CD4-positive, CD25-positive, alpha-beta regulatory T cell (primary cell): ENCODE results near the gene FDPS. TPM values are rescaled to one million over a fixed set of nuclear protein-coding genes. Genes with fewer than 3 reads are reported as not detected.

Source experiments
- ATAC-seq, 2 donors: fragments of 150-1000 bp; cut with Tn5 transposase; one replicate each; pipeline ENCODE4 v1.10.0; 2021; ENCODE audit warnings: low read depth in 2 of 2, moderate number of reproducible peaks in 2 of 2, moderate library complexity in 1 of 2
- DNase-seq, 3 donors: peaks; one replicate each; pipeline versions ENCODE4 v3.0.0 to v3.0.0-alpha.2; 2012 to 2022; ENCODE audit warnings: mixed read lengths in 1 of 3
- H3K27ac ChIP-seq: one replicate; pipeline ENCODE4 v1.7.0; 2013; ENCODE audit warnings: mild to moderate bottlenecking, low read length; ENCODE audit not compliant: insufficient read depth, poor library complexity, severe bottlenecking
- H3K27me3 ChIP-seq: one replicate; pipeline ENCODE4 v1.7.0; 2013; ENCODE audit warnings: low read length; ENCODE audit not compliant: control insufficient read depth, insufficient read depth
- H3K36me3 ChIP-seq: one replicate; pipeline ENCODE4 v1.7.0; 2013; ENCODE audit warnings: mild to moderate bottlenecking, low read length, moderate library complexity; ENCODE audit not compliant: control insufficient read depth, insufficient read depth
- H3K4me1 ChIP-seq: 2 replicates; pipeline ENCODE4 v1.7.0; 2013; ENCODE audit warnings: mild to moderate bottlenecking, low read length; ENCODE audit not compliant: insufficient read depth, control insufficient read depth, poor library complexity, severe bottlenecking
- H3K4me3 ChIP-seq: one replicate; pipeline ENCODE4 v1.7.0; 2013; ENCODE audit warnings: low read depth, mild to moderate bottlenecking, low read length, moderate library complexity
- H3K9me3 ChIP-seq, 2 experiments: 1 replicate in 1 of 2; 2 replicates in 1 of 2; pipeline ENCODE4 v1.7.0; 2013; ENCODE audit warnings: low read length in 2 of 2, mild to moderate bottlenecking in 1 of 2, moderate library complexity in 1 of 2; ENCODE audit not compliant: control insufficient read depth in 2 of 2
- H3K27ac Mint-ChIP-seq, 3 donors: one replicate each; pipeline ENCODE4 v1.8.0; 2020 to 2022; ENCODE audit warnings: mild to moderate bottlenecking in 3 of 3, mixed read lengths in 3 of 3, moderate library complexity in 2 of 3
- H3K27me3 Mint-ChIP-seq: one replicate; pipeline ENCODE4 v1.8.0; 2022; ENCODE audit warnings: mild to moderate bottlenecking, mixed read lengths
- H3K36me3 Mint-ChIP-seq: one replicate; pipeline ENCODE4 v1.8.0; 2020; ENCODE audit warnings: mixed read lengths
- H3K4me1 Mint-ChIP-seq, 4 donors: one replicate each; pipeline ENCODE4 v1.8.0; 2020 to 2022; ENCODE audit warnings: mixed read lengths in 4 of 4, mild to moderate bottlenecking in 1 of 4
- H3K4me3 Mint-ChIP-seq, 4 donors: one replicate each; pipeline ENCODE4 v1.8.0; 2020 to 2022; ENCODE audit warnings: mild to moderate bottlenecking in 4 of 4, mixed read lengths in 4 of 4, moderate library complexity in 3 of 4
- H3K9me3 Mint-ChIP-seq, 7 donors: one replicate each; pipeline ENCODE4 v1.8.0; 2020 to 2022; ENCODE audit warnings: mixed read lengths in 7 of 7, mild to moderate bottlenecking in 3 of 7, moderate library complexity in 2 of 7
- polyA plus RNA-seq, 4 donors: library from polyadenylated mRNA; unstranded; fragments of 300-500 nt; fragmentation: Illumina TruSeq; gene quantifications; one replicate each; pipeline ENCODE4 v1.2.3, GENCODE V29; 2021
- total RNA-seq: library from RNA; stranded (reverse); gene quantifications from one replicate; pipeline ENCODE4 v1.2.3, GENCODE V29; 2022

The FDPS gene
- total and polyA plus RNA-seq, 5 donors from 2014 or later: 67.9 to 159 (median 119) TPM

DNA sequence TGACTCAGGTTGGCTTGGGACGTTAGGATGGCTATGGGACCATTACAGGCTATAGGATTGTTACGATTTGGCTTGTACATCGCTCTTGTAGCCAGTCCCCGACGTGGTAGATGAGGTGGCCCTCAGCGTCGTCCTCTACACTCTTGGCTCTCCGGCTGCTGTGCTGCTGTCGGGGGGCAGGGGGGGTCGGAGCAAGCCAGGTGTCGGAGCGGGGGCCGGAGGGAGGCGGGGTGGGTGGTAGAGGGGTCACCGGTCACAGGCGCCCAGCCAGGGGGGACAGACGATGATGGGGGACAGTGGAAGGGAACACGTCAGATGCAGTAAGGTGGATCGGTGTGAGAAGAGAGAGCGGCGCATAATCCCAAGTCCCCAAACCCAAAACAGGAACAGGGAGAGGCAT is 40.0 kb upstream of the FDPS start:
- DNase-seq (no peak), ATAC-seq (no peak)
- peaks cover 12 to 29% (median 17%) of the 10 kb centered on the region in 4 donors for H3K4me1 Mint-ChIP-seq
- Histone ChIP-seq H3K27me3 (no peaks in the 10 kb centered on the region), H3K4me3 (no peak overlapping the region), H3K9me3 (no peaks in the 10 kb centered on the region), H3K36me3 (peaks cover 62% of the 10 kb centered on the region), H3K27ac (no peak overlapping the region), H3K4me1 (peaks cover 16% of the 10 kb centered on the region)
- no peaks in the 10 kb centered on the region for H3K27me3 Mint-ChIP-seq
- no peak overlapping the region for H3K4me3 Mint-ChIP-seq
- H3K27ac Mint-ChIP-seq: no peak overlapping the region
- H3K36me3 Mint-ChIP-seq: peaks cover 50% of the 10 kb centered on the region
- H3K9me3 Mint-ChIP-seq: no peaks in the 10 kb centered on the region

DNA sequence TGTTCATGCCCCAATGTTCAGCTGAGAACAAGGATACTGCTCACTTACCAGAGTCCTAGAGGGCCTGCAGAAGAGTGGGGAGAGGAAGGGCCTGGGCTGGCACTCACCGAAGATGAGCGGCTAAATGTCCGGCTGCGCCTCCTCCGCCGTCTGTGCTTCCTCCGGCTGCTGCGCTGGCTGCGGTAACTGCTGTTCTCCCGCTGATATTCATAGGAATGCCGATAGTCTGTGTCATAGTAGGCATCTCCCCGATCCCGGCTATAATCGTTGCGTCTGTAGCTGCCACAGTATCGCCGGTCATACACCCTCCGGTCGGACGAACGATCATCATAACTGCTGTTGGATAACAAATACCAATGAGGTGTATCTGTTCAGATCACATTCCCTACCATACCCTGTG is 39.3 kb upstream of the FDPS start:
- H3K4me3 Mint-ChIP-seq: peak overlapping the region in 2 of 4 donors; percentile 24 to 74
- Histone ChIP-seq H3K27ac (no peak overlapping the region), H3K36me3 (peaks cover 57% of the 10 kb centered on the region), H3K27me3 (no peaks in the 10 kb centered on the region), H3K4me3 (no peak overlapping the region), H3K4me1 (peaks cover 20% of the 10 kb centered on the region), H3K9me3 (no peaks in the 10 kb centered on the region)
- DNase-seq: no peak
- peaks cover 46% of the 10 kb centered on the region for H3K36me3 Mint-ChIP-seq
- H3K9me3 Mint-ChIP-seq: no peaks in the 10 kb centered on the region
- peaks cover 12 to 32% (median 20%) of the 10 kb centered on the region in 4 donors for H3K4me1 Mint-ChIP-seq
- no peak for ATAC-seq
- no peaks in the 10 kb centered on the region for H3K27me3 Mint-ChIP-seq
- no peak overlapping the region for H3K27ac Mint-ChIP-seq

DNA sequence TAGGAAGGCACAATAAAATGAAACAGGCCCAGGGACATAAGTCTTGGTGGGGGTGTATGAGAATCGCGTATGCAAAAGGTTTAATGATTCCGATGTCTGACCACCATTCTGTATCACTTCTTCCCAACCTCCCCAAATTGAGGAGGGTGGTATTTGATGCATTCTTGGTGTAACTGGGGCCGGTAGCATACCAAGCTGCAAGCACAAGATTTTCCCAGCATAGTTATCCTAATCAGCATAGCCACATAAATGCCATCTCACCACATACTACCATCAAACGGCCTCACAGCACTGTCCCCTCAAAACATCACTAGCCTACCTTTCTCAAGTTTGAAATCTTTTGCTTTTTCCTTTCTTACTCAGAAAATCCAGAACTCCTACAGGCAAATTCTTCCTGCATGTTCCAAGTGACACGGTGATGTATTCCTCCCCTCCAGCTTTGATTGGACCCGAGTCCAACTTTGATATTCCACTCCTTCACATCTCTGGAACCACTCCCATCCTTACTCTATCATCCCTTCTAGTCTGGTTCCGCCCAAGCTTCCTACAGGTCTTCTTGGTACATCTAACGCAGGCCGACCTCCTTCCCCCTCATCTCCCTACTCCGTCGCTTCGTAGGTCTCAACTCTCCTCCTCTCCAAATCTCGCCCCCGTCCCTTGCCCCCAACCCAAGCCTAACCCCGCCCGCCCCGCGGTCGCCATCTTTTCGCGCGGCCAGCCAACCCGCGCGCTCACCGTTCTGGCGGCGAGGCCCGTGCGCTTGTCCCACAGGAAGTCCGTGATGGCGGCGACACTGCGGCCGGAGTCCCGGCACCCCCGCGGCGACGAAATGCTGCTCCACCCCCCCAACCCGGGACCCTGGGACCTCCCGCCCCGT is 36.0 kb upstream of the FDPS start:
- Mint-ChIP-seq H3K27ac (peak overlapping the region; percentile 94 to 98 (median 97)), H3K4me1 (peaks cover 21 to 46% (median 29%) of the 10 kb centered on the region in 4 donors), H3K36me3 (peaks cover 24% of the 10 kb centered on the region), H3K9me3 (no peaks in the 10 kb centered on the region), H3K4me3 (peak overlapping the region; percentile 93 to 99 (median 97)), H3K27me3 (no peaks in the 10 kb centered on the region)
- peak; percentile 14 to 15 for ATAC-seq
- no peak for DNase-seq
- Histone ChIP-seq H3K36me3 (peaks cover 28% of the 10 kb centered on the region), H3K4me1 (peaks cover 35% of the 10 kb centered on the region), H3K27ac (peak overlapping the region; percentile 93), H3K4me3 (peak overlapping the region; percentile 94), H3K9me3 (no peaks in the 10 kb centered on the region), H3K27me3 (no peaks in the 10 kb centered on the region)

DNA sequence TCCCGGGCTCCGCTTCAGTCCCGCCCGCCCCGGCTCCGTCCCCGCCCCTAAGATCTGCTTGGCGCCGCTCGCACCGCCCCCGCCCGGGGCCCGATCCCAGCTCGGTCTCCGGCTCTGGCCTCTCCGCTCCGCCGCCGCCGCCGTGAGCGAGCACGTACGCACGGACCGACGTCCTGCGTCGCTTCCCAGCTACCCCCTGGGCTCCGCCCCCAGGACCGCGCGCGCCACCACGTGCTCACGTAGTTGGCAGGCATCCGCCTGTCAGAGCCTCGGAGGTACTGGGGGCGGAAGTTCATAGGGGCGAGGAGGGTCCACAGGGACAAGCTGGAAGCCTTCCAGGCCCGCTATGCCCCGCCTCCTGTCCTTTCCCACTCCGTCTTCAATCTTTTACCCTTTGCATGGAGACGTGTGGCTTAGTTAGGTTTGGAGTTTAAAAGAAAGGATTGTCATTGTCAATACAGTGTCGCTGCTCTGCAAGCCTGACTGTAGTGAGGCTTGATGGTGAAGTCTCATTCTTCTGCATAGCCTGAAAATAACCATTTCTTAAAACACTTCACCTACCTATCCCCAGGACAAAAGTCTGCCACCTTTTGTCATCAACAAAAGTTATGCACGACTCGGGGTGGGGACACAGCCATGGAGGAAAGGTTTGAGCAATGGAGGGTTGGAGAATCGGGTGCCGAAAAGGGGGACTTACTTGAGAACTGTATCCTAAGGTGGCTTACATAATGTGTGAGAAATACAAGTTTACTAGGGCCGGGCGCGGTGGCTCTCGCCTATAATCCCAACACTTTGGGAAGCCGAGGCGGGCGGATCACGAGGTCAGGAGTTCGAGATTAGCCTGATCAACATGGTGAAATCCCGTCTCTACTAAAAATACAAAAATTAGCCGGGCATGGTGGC is 35.1 kb upstream of the FDPS start, which contains the start of gene CLK2:
TSS of gene CLK2 (minus strand) at position 162 of the 903 bp plus-strand sequence. CDS start 2,527 bp downstream, outside the sequence.
- Mint-ChIP-seq H3K4me3 (peak within 1 kb of the TSS; percentile 93 to 99 (median 97)), H3K9me3 (no peaks in the 10 kb centered on the region), H3K36me3 (peaks cover 17% of the 10 kb centered on the region), H3K27me3 (no peaks in the 10 kb centered on the region), H3K4me1 (peaks cover 21 to 54% (median 31%) of the 10 kb centered on the region in 4 donors), H3K27ac (peak within 1 kb of the TSS; percentile 94 to 98 (median 97))
- peak within 1 kb of the TSS; percentile 93 for H3K27ac ChIP-seq
- peaks cover 20% of the 10 kb centered on the region for H3K36me3 ChIP-seq
- DNase-seq: peak; percentile 92 to 98 (median 93)
- H3K27me3 ChIP-seq: no peaks in the 10 kb centered on the region
- H3K4me1 ChIP-seq: peaks cover 42% of the 10 kb centered on the region
- peak; percentile 92 for ATAC-seq
- peak within 1 kb of the TSS; percentile 94 for H3K4me3 ChIP-seq
- H3K9me3 ChIP-seq: no peaks in the 10 kb centered on the region

DNA sequence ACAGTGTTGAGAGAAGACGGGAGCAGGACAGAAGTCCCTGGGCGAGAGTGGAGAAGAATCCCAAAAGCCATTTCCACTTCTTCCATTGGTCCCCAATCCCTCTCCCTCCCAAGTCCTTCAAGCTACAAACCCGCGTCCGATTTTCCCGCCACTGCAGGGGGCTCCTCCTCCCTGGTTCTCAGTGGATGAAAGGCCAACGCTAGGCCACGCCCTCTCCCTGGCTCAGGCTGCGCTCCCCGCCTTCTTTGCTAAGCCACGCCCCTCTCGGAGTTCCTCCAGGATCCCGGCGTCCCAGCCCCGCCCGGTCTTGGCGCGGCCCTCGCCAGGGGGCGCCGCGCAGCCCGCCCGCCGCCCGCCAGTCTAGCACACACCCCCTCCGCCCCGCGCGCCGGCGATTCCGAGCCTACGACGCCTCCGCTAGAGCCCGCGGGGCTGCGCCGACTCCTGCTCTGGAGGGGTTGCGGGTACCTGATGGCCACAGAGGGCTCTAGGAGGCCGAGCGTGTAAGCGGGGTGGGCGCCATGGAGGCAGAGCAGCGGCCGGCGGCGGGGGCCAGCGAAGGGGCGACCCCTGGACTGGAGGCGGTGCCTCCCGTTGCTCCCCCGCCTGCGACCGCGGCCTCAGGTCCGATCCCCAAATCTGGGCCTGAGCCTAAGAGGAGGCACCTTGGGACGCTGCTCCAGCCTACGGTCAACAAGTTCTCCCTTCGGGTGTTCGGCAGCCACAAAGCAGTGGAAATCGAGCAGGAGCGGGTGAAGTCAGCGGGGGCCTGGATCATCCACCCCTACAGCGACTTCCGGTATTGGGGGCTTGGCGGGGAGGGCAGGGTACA is 31.4 kb upstream of the FDPS start, which contains the start of gene HCN3:
TSS of gene HCN3 (plus strand) at position 394 of the 832 bp plus-strand sequence. CDS start at position 522, 128 bp downstream.
- DNase-seq: peak; percentile 65 to 90 (median 88)
- peak; percentile 43 to 44 for ATAC-seq
- Mint-ChIP-seq H3K36me3 (no peaks in the 10 kb centered on the region), H3K9me3 (no peaks in the 10 kb centered on the region), H3K27ac (peak within 1 kb of the TSS; percentile 38 to 70 (median 65)), H3K4me1 (peaks cover 16 to 44% (median 24%) of the 10 kb centered on the region in 4 donors), H3K4me3 (peak within 1 kb of the TSS; percentile 78 to 93 (median 87)), H3K27me3 (peaks cover 6% of the 10 kb centered on the region)
- Histone ChIP-seq H3K36me3 (no peaks in the 10 kb centered on the region), H3K27ac (peak within 1 kb of the TSS; percentile 55), H3K4me3 (peak within 1 kb of the TSS; percentile 80), H3K4me1 (peaks cover 35% of the 10 kb centered on the region), H3K9me3 (no peaks in the 10 kb centered on the region), H3K27me3 (no peaks in the 10 kb centered on the region)

DNA sequence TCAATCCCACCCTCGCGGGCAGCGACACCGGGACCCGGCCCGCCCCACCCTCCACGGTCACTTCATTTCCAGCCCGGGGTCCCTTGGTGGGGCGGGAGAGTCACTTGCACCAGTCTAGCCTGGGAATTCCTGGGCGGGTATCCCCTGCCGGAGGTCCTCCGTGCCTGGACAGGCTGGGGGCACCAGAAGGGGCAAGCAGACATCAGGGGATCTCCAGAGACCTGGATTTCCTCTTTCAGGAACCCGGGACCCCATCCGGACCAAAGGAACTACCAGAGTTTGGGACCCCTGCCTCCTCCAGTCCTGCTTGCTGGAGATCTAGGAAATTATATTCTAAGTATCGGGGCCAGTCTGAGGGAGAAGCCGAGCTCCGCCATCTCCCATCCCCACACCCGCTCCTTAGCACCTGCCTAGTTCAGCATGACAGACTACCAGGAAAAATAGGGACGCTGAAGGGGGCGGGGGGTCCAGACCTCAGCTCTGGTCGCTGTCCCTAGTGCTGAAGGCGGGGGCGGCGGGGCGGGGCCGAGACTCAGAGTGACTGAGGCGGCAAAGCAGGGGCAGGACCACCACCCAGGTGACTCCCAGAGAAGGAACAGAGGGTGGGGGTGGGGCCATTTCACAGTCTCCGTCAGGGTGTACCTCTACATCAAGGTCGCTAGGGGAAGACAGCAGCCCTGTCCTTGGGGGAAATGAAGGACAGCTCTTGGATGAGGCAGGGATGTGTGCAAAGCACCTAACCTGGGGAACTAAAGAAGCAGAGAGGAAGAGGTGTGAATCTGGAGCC is 30.6 kb upstream of the FDPS start:
- peaks cover 11 to 38% (median 18%) of the 10 kb centered on the region in 4 donors for H3K4me1 Mint-ChIP-seq
- H3K36me3 ChIP-seq: no peaks in the 10 kb centered on the region
- peak overlapping the region; percentile 55 for H3K27ac ChIP-seq
- H3K9me3 ChIP-seq: no peaks in the 10 kb centered on the region
- no peaks in the 10 kb centered on the region for H3K36me3 Mint-ChIP-seq
- H3K4me1 ChIP-seq: peaks cover 30% of the 10 kb centered on the region
- ATAC-seq (peak; percentile 25 to 27), DNase-seq (peak; percentile 66 to 73 (median 71))
- no peaks in the 10 kb centered on the region for H3K9me3 Mint-ChIP-seq
- peaks cover 6% of the 10 kb centered on the region for H3K27me3 Mint-ChIP-seq
- H3K4me3 ChIP-seq: peak overlapping the region; percentile 18
- no peaks in the 10 kb centered on the region for H3K27me3 ChIP-seq
- peak overlapping the region; percentile 78 to 90 (median 86) for H3K4me3 Mint-ChIP-seq
- H3K27ac Mint-ChIP-seq: peak overlapping the region; percentile 38 to 70 (median 45)
